Measurements from ENCODE around the gene CRAMP1.
A peak's percentile ranks its signal among the peaks of the same experiment; 100 is the strongest.

CRAMP1 gene

DNA sequence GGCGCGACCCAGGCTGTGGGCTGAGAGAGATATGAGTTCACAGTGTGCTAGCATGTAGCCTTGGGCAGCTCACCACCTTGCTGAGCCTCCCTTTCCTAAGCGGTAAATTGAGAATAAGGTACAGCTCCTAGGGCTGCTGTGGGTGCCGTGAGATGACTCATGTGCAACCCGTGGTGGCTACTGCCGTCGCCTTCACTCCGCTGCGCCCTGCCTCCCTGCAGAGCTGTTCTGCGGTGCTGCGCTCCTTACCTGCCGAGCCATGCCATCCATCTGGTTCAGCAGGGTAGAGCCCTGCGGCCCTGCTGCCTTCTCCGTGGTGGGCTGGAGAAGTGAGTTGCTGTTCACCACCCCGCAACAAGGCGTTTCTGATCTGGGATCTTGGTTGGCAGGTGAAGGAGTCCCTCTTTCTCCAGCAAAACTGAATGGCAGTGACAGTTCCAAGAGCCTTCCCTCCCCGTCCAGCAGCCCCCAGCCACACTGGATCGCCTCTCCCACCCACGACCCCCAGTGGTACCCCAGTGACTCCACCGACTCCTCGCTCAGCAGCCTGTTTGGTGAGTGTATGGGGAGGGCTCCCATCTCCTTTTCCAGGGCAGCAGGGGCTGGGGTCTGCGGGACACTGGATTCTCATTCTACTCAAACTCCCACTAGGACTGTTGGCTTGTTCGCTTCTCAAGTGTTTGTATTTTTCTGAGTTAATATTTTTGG, 56.6 kb downstream of the CRAMP1 start:
- no peak for TF ChIP-seq ZNF274 (IDR thresholded peaks at IDR 0.05; ENCODE audit: low read depth, low read length)

DNA sequence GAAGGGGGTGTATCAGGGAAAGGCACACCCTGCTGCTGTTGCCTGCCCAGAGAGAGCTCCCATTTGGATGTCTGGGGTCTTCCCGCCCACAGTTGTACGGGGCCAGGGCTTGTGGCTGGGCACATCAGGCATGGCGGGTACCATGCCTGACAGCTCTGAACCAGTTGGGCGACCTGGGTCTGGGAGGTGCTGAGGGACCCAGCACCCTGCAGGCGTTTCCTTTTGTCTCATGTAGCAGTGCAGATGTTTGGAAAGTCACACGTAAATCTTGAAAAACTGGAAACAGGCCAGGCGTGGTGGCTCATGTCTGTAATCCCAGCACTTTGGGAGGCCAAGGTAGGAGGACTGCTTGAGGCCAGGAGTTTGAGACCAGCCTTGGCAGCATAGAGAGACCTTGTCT, 57.5 kb downstream of the CRAMP1 start:
- H3K4me3 ChIP-seq (ENCODE audit: low read length) = no peak overlapping the region
- TF ChIP-seq ZNF274 (IDR thresholded peaks at IDR 0.05; ENCODE audit: low read depth, low read length) = no peak

More for the DNA sequence above, 56.6 kb downstream of the CRAMP1 start:
- no peak overlapping the region for H3K4me3 ChIP-seq (ENCODE audit: low read length)

DNA sequence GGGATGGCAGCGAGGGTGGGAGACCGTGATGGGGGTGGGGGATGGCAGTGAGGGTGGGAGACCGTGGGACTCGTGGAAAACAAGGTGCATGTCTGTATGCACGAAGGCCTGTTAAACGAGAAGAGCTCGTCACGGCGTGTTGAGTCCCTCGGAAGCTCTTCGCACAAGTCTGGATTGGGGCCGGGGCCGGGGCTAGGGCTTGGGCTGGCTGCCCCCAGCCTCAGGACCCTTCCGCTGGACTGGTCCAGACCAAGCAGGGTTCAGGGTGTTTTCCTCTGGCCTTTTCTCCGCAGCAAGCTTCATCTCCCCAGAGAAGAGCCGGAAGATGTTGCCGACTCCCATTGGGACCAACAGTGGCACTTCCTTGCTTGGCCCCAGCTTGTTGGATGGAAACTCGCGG, 58.2 kb downstream of the CRAMP1 start:
- no peak overlapping the region for H3K4me3 ChIP-seq (ENCODE audit: low read length)
- TF ChIP-seq ZNF274 (IDR thresholded peaks at IDR 0.05; ENCODE audit: low read depth, low read length) = no peak

DNA sequence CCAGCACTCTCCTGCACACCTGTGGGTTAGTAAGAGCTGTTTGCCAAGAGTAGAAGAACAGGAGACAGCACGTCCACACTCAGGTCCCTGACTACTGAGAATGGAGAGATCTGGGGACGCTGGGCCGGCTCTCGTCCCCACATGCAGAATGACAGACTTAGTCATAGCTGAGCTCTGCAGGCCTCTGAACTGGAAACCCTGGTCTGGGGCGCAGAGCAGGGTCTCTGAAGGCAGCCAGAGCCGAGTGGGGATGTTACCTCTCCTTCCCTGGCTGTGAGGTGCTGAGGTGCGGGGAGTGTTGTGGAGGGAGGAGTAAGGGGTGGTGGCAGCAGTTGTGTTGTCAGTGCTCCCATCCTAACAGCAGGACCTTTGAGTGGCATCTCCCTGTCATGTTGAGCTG, 58.7 kb downstream of the CRAMP1 start:
- no peak for TF ChIP-seq ZNF274 (IDR thresholded peaks at IDR 0.05; ENCODE audit: low read depth, low read length)
- H3K4me3 ChIP-seq (ENCODE audit: low read length) = no peak overlapping the region

DNA sequence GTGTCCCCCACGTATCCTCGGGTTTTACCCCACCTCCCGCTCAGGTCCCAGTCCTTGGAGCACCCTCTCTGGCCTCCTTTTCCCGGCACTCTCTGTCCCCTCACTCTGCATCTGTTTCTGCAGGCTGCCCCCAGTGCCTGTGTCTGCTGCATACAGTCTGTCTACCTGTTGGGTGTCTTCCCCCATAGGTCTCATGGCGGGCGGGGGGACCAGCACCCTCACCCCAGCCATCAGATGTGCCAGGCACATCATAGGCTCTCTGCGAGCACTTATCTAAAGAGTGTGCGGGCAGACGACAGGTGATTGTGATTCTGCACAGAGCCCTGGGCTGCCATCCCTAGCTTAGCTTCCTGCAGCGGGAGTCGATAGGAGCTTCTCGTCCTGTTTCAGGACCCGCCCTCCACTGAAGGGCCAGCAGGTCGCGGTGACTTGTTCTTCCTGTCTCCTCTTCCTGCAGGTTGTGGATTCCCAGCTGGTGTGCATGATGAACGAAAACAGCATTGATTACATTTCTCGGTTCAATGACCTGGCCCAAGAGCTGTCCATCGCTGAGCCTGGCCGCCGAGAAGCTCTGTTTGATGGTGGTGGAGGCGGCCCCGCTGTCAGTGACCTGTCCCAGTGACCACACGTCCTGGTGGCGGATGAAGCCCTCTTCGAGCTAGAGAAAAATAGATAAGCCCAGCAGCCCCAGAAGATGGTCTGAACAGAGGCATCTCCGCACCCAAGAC, 61.4 kb downstream of the CRAMP1 start:
- TF ChIP-seq ZNF274 (IDR thresholded peaks at IDR 0.05; ENCODE audit: low read depth, low read length) = no peak
- H3K4me3 ChIP-seq (ENCODE audit: low read length) = no peak overlapping the region

DNA sequence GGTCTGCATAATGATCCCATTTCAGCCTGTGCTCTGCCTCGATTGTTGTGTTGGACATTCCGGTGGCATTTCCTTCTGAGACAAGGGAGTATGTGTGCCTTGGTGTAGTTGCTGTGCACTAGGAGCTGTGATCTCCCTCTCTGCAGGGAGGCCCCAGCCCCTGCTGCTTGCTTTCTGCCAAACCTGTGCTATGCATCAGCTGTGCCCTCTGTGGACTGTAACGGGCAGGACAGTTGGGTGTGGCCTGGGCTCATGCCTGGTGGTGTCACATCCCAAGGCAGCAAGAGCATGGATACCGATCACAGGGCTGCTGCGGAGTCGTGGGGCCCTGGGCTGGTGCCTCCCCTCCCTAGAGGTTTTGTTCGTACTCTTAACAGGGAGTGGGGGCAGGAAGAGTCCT, 62.1 kb downstream of the CRAMP1 start:
- no peak overlapping the region for H3K4me3 ChIP-seq (ENCODE audit: low read length)
- no peak for TF ChIP-seq ZNF274 (IDR thresholded peaks at IDR 0.05; ENCODE audit: low read depth, low read length)

DNA sequence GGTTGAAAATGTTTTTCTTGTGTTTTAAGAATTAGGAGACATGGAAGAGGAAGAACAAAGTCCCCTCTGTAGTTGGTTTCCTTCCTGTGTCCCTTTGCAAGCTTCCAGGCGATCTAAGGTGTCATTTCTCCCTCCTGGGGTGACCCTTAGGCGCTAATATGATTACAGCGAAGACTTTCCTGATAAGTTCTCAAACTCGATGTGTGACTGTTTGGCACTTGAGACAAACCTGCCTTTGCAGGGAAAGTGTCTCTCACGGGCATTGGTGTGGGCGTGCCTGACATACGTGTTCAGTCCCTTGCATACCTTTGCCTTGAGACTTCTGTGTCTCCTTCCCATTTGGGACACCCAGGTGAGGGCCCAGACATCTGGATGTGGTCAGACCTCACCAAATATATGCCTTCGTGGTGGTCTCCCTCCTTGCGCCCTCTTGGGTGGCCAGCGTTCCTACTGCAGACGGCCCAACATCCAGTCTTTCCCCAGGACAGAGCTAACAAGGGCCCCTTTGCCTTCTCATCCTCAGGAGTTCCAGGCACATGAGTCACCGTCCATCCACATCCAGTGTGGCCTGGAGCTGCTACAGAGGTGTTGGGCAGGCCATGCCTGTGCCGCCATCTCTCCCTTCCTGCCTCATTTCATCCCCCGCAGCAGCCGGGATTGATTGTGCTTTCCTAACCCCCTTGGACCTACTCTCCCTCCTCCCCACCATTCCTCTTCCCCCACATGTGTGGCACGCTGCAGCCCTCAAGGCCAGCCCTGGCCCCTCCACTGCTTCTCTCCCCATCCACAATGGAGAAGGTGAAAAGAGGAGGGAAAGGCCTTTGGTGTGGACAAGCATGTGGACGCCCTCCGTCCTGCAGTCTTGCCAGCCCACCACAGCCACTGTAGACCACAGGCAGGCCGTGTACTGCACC, 62.8 kb downstream of the CRAMP1 start:
- TF ChIP-seq ZNF274 (IDR thresholded peaks at IDR 0.05; ENCODE audit: low read depth, low read length) = no peak
- H3K4me3 ChIP-seq (ENCODE audit: low read length) = no peak overlapping the region

DNA sequence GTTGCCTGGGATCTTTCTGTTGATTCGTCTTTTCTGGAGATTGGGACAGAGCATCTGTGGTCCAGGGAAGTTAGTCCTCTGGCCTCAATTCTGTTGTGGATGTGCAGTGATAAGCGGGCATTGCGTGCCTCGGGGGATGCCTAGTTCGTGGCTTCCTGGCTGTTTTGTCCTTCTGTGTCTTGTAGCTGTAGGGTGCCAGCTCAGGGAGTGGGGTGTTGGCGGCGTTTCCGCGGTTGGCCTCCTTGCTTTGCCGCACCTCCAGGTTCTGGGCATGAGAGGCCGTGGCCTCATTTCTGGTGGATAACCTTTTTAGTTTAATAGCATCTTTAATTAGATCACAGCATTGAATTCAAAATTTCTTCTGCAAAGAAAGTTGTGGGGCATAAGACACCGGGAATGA, 64.5 kb downstream of the CRAMP1 start:
- no peak for TF ChIP-seq ZNF274 (IDR thresholded peaks at IDR 0.05; ENCODE audit: low read depth, low read length)

DNA sequence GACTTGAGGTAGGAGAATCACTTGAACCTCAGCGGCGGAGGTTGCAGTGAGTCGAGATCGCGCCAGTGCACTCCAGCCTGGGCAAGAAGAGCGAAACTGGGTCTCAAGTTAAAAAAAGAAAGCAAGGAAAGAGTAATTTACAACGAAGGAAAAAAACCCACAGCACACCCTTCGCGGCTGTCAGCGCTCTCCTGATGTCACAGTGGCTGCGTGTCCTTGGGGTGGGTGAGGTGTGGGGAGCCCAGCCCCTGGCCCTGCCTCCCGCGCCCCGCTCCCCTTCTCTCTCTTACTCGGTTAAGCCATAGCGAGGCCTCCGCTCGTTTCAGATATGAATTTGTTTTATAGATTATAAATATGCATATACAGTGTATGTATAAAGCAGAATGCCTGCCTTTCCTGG, 65.2 kb downstream of the CRAMP1 start:
- no peak overlapping the region for H3K4me3 ChIP-seq (ENCODE audit: low read length)
- TF ChIP-seq ZNF274 (IDR thresholded peaks at IDR 0.05; ENCODE audit: low read depth, low read length) = no peak

More for the DNA sequence above, 64.5 kb downstream of the CRAMP1 start:
- no peak overlapping the region for H3K4me3 ChIP-seq (ENCODE audit: low read length)

DNA sequence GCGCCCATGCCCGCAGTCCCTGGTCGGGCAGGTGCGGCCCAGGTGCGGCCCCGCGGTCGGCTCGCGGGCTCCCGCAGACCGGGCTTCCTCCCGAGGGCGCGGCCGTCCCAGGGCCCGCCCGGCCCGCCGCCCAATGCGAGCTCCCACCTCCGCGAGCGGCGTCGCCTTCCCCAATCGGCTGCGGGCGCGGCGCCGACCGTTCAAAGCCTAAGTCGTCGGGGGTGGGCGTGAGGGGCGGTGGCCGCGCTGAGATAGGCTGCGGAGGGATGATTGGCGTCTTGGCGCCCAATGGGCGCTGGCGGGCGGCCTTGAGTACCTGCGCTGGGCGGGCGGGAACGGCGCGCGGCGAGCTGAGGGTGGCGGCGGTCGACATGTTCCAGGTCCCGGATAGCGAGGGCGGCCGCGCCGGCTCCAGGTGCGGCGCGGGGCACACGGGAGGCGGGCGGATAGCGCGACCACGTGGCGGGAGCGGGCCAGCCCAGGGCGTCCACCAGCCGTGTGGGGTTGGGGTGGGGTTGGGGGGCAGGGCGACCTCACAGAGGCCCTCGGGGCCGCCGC, 65.9 kb downstream of the CRAMP1 start, which contains the start of gene JPT2:
Gene JPT2 (plus strand): TSS at position 338 of the 558 bp plus-strand sequence. CDS start 34 bp downstream, at position 372.
- TF ChIP-seq ZNF274 (IDR thresholded peaks at IDR 0.05; ENCODE audit: low read depth, low read length) = no peak
- H3K4me3 ChIP-seq (ENCODE audit: low read length) = peak within 1 kb of the TSS; percentile 97

DNA sequence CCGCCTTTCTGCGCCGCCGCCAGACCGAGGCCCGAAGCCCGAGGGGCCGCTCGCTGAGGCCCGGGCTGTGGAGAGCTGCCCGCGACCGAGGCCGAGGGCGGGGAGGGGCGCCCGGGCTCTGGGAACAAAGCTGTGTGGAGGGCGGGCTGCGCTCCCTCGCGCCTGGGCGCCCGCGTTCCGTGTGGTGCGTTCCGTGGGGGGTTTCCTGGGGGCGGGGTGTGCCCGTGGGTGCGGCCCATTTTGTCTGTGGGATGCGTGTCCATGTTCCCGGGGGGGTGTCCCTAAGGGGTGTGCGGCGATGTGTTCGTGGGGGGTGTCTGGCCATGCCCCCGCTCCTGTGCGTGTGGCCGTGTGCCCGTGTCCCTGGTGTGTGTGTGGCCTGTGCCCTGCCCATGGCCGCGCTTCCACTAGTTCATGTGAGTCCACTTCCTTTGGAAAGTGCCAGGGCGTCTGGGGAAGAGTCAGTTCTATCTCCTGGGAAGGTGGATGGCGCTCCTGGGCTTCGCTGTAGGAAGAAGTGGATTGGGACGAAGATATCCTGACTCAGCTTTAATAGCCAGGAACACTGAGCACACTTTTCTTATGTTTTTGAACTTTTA, 66.4 kb downstream of the CRAMP1 start:
- peak overlapping the region; percentile 97 for H3K4me3 ChIP-seq (ENCODE audit: low read length)
- TF ChIP-seq ZNF274 (IDR thresholded peaks at IDR 0.05; ENCODE audit: low read depth, low read length) = no peak

DNA sequence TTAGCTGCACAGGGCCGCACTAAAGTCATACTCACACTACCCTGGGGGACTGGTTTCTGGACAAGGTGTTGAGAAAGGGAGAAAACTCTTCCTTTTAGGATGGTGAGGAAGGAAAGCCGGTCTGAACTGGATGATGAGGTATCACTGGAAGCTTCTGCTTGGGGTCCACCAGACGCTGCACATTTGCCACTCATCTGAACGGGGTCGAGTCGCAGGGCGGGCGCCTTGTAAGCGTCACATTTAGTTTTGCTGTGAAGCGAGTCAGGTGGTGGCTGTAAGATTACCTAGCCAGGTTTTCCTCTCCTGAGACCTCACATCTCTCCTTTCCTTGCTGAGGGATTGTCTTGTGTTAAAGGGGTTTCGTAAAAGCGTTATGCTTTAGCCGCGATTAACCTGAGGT, 68.2 kb downstream of the CRAMP1 start:
- H3K4me3 ChIP-seq (ENCODE audit: low read length) = no peak overlapping the region

DNA sequence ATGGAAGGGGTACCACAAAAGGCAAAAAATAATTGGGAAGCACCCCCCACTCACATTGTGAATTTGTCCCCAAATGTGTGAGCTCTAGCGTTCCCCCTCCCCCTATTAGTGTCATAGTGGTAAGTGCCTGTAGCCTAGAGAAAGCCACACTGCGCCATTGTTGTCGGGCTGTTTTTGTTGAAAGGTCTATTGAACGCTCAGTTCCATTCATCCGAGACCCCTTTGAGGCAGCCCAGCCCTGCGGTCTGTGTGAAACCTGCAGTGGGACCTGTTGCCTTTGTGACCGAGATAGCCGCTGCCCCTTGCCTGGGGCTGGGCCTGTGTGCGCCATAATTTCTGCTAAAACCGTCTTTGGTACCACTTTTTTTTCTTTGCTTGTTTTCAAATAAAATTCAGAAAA, 68.9 kb downstream of the CRAMP1 start:
- no peak for TF ChIP-seq ZNF274 (IDR thresholded peaks at IDR 0.05; ENCODE audit: low read depth, low read length)
- H3K4me3 ChIP-seq (ENCODE audit: low read length) = no peak overlapping the region

More for the DNA sequence above, 68.2 kb downstream of the CRAMP1 start:
- TF ChIP-seq ZNF274 (IDR thresholded peaks at IDR 0.05; ENCODE audit: low read depth, low read length) = no peak
